ENCODE results near the gene TBC1D30.
A peak's percentile ranks its signal among the peaks of the same experiment; 100 is the strongest.

The TBC1D30 gene

DNA sequence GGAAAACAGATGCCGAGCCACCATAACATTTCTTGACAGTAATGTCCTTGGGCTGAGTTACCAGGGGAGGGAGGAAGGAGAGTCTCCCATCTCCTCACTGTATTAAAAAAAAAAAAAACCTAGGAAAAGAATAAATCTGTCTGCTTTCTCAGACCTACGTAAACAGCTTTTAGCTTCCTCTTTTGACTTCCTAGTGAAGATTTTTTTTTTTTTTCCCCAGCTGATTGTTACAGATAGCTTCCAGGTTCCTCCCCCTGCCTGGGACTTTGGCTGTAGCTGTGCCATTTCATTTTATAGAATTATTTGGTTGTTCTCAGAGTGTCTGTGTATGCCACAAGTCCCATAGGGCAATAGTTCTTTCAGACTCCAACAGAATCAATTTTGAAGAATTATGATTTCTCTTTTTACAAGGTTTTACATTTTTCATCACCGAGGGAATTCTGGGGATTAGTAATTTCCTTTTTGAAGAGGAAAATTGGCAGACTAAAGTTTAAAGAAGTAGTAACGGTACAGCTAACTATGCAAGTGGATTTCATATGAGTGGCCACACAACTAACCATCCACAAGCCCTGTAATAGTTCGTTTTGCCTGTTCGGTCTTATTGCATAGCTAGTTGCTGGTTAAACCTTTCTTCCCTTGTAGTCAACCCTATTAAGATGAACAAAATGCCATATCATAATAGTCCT, 42.1 kb upstream of the TBC1D30 start:
- peak overlapping the region; percentile 69 for H3K4me3 ChIP-seq (ENCODE audit: low read length)
- H3K27me3 ChIP-seq (replicated peaks; ENCODE audit: insufficient read depth, low read length): no peaks in the 10 kb centered on the region
- H3K4me2 ChIP-seq (ENCODE audit: low read depth, low read length): peak overlapping the region; percentile 71

DNA sequence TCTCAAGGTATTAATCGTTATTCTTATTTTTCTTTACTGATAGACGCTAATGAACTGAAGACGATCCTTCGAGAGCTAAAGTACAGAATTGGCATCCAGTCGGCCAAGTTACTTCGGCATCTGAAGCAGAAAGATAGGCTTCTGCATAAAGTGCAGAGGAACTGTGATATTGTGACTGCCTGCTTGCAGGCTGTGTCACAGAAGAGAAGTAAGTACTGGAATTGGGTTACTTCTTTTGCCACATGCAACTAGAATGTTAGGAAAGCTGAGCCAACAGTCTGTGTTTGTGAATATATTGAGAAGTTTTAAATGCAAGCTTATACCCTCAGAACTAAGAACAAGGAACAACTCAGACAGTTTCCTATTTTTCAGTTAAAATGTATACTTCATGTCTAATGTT, 38.6 kb upstream of the TBC1D30 start:
- peaks cover 7% of the 10 kb centered on the region for H3K4me1 ChIP-seq (ENCODE audit: low read length)
- H3K9me3 ChIP-seq (replicated peaks; ENCODE audit: insufficient read depth, low read length): no peaks in the 10 kb centered on the region
- TF ChIP-seq EZH2 (optimal IDR thresholded peaks at IDR 0.05; ENCODE audit: low read depth, low read length) (no peak), EZH2phosphoT487 (IDR thresholded peaks at IDR 0.05; ENCODE audit: low read length) (no peak)
- TF ChIP-seq, protein P1, sequence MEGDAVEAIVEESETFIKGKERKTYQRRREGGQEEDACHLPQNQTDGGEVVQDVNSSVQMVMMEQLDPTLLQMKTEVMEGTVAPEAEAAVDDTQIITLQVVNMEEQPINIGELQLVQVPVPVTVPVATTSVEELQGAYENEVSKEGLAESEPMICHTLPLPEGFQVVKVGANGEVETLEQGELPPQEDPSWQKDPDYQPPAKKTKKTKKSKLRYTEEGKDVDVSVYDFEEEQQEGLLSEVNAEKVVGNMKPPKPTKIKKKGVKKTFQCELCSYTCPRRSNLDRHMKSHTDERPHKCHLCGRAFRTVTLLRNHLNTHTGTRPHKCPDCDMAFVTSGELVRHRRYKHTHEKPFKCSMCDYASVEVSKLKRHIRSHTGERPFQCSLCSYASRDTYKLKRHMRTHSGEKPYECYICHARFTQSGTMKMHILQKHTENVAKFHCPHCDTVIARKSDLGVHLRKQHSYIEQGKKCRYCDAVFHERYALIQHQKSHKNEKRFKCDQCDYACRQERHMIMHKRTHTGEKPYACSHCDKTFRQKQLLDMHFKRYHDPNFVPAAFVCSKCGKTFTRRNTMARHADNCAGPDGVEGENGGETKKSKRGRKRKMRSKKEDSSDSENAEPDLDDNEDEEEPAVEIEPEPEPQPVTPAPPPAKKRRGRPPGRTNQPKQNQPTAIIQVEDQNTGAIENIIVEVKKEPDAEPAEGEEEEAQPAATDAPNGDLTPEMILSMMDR (IDR thresholded peaks at IDR 0.05; ENCODE audit: low read length): no peak
- H3K27me3 ChIP-seq (replicated peaks; ENCODE audit: insufficient read depth, low read length): no peaks in the 10 kb centered on the region
- H2AFZ ChIP-seq (ENCODE audit: low read length): no peak overlapping the region
- H3K9ac ChIP-seq (ENCODE audit: low read length): no peak overlapping the region
- no peak overlapping the region for H3K4me2 ChIP-seq (ENCODE audit: low read depth, low read length)
- H3K4me3 ChIP-seq (ENCODE audit: low read length): no peak overlapping the region
- peaks cover 30% of the 10 kb centered on the region for H3K79me2 ChIP-seq (ENCODE audit: low read length)
- no peaks in the 10 kb centered on the region for H4K20me1 ChIP-seq (ENCODE audit: insufficient read depth, low read length)
- DNase-seq: no peak
- no peak overlapping the region for H3K27ac ChIP-seq (ENCODE audit: low read length)
- H3K36me3 ChIP-seq (replicated peaks; ENCODE audit: insufficient read depth, low read length): no peaks in the 10 kb centered on the region; the same call in 1 of the 2 replicates
- H3K9me2 ChIP-seq (replicated peaks; ENCODE audit: insufficient read depth, low read length): no peaks in the 10 kb centered on the region
- peaks cover 14% of the 10 kb centered on the region for H3F3A ChIP-seq (ENCODE audit: insufficient read depth, low read length)

More for the DNA sequence above, 42.1 kb upstream of the TBC1D30 start:
- peak overlapping the region; percentile 53; the same call in 1 of the 2 replicates for H3K27ac ChIP-seq (ENCODE audit: low read length)
- H4K20me1 ChIP-seq (ENCODE audit: insufficient read depth, low read length): no peaks in the 10 kb centered on the region
- H3K36me3 ChIP-seq (replicated peaks; ENCODE audit: insufficient read depth, low read length): no peaks in the 10 kb centered on the region
- peak overlapping the region; percentile 39 for H3K9ac ChIP-seq (ENCODE audit: low read length)
- no peak for DNase-seq
- peaks cover 14% of the 10 kb centered on the region for H3K4me1 ChIP-seq (ENCODE audit: low read length)
- peaks cover 30% of the 10 kb centered on the region for H3K79me2 ChIP-seq (ENCODE audit: low read length)
- TF ChIP-seq, protein P1 (IDR thresholded peaks at IDR 0.05; ENCODE audit: low read length): no peak
- TF ChIP-seq EZH2 (optimal IDR thresholded peaks at IDR 0.05; ENCODE audit: low read depth, low read length) (no peak), EZH2phosphoT487 (IDR thresholded peaks at IDR 0.05; ENCODE audit: low read length) (no peak)
- peak overlapping the region; percentile 87; the same call in 1 of the 2 replicates for H2AFZ ChIP-seq (ENCODE audit: low read length)
- no peaks in the 10 kb centered on the region for H3K9me3 ChIP-seq (replicated peaks; ENCODE audit: insufficient read depth, low read length)
- H3F3A ChIP-seq (ENCODE audit: insufficient read depth, low read length): peaks cover 24% of the 10 kb centered on the region
- no peaks in the 10 kb centered on the region for H3K9me2 ChIP-seq (replicated peaks; ENCODE audit: insufficient read depth, low read length)

DNA sequence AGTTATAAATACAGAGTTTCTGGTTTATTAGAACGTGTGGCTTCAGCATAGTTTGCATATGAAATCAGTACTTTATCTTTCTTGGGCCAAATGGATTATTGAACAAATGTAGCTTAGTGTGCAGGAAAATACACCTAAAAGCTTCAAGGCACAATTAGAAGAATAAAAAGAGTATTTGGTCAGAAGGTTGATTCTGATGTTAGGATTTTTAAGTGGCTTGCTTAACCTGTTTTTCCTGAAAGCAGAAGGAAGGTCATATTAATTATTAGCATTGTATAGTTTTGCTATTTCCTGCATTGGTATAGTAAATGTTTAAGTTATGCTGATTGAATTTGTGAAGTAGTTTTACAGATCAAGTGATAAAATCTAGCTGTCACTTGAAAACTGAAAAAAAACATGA, 34.3 kb upstream of the TBC1D30 start:
- Histone ChIP-seq H3K79me2 (ENCODE audit: low read length) (no peaks in the 10 kb centered on the region), H3K9me3 (replicated peaks; ENCODE audit: insufficient read depth, low read length) (no peaks in the 10 kb centered on the region), H3K4me1 (ENCODE audit: low read length) (peaks cover 12% of the 10 kb centered on the region), H3F3A (ENCODE audit: insufficient read depth, low read length) (no peaks in the 10 kb centered on the region), H2AFZ (ENCODE audit: low read length) (no peak overlapping the region), H3K9ac (ENCODE audit: low read length) (no peak overlapping the region), H3K4me3 (ENCODE audit: low read length) (no peak overlapping the region), H3K9me2 (replicated peaks; ENCODE audit: insufficient read depth, low read length) (no peaks in the 10 kb centered on the region), H4K20me1 (ENCODE audit: insufficient read depth, low read length) (no peaks in the 10 kb centered on the region), H3K36me3 (replicated peaks; ENCODE audit: insufficient read depth, low read length) (no peaks in the 10 kb centered on the region; the same call in 1 of the 2 replicates), H3K27ac (ENCODE audit: low read length) (no peak overlapping the region), H3K27me3 (replicated peaks; ENCODE audit: insufficient read depth, low read length) (no peaks in the 10 kb centered on the region), H3K4me2 (ENCODE audit: low read depth, low read length) (no peak overlapping the region)
- TF ChIP-seq, protein P1 (IDR thresholded peaks at IDR 0.05; ENCODE audit: low read length): no peak
- TF ChIP-seq EZH2phosphoT487 (IDR thresholded peaks at IDR 0.05; ENCODE audit: low read length) (no peak), EZH2 (optimal IDR thresholded peaks at IDR 0.05; ENCODE audit: low read depth, low read length) (no peak)
- DNase-seq: no peak
